GM23338 (cell line): ENCODE measurements around the gene ESPNL. TPM values are rescaled to one million over a fixed set of nuclear protein-coding genes. Genes with fewer than 3 reads are reported as not detected.

Source experiments
- ATAC-seq: fragments of 200-7000 bp; cut with Tn5 transposase; 3 replicates; pipeline ENCODE4 v1.9.1; 2020
- DNase-seq: peaks from one replicate; pipeline ENCODE4 v3.0.0-alpha.2; 2015; ENCODE audit warnings: low spot score
- H2AFZ ChIP-seq: fragments of 200-600 bp; sonication (generic); 2 replicates; pipeline ENCODE4 v1.8.0; 2016; ENCODE audit warnings: antibody characterized with exemption, mild to moderate bottlenecking, moderate library complexity
- H3F3A ChIP-seq: fragments of 200-600 bp; sonication (generic); replicated peaks from 2 replicates; pipeline ENCODE4 v1.8.0; 2017; ENCODE audit warnings: antibody characterized with exemption, mixed run types, low read depth
- H3K27ac ChIP-seq: fragments of 200-600 bp; sonication (generic); 2 replicates; pipeline ENCODE4 v1.6.1; 2016; ENCODE audit warnings: low read depth
- H3K27me3 ChIP-seq: fragments of 200-600 bp; sonication (generic); 2 replicates; pipeline ENCODE4 v1.8.0; 2016; ENCODE audit warnings: mild to moderate bottlenecking, mixed run types, moderate library complexity; ENCODE audit not compliant: insufficient read depth
- H3K36me3 ChIP-seq: fragments of 200-600 bp; sonication (generic); 2 replicates; pipeline ENCODE4 v1.8.0; 2016; ENCODE audit warnings: mild to moderate bottlenecking; ENCODE audit not compliant: insufficient read depth
- H3K4me1 ChIP-seq: fragments of 200-600 bp; sonication (generic); 2 replicates; pipeline ENCODE4 v1.8.0; 2016; ENCODE audit warnings: mild to moderate bottlenecking, moderate library complexity; ENCODE audit not compliant: insufficient read depth
- H3K4me2 ChIP-seq: fragments of 200-600 bp; sonication (generic); 2 replicates; pipeline ENCODE4 v1.7.1; 2017; ENCODE audit warnings: mixed run types
- H3K4me3 ChIP-seq: fragments of 200-600 bp; sonication (generic); 2 replicates; pipeline ENCODE4 v1.6.1; 2016; ENCODE audit warnings: mixed run types
- H3K79me2 ChIP-seq: fragments of 200-600 bp; sonication (generic); replicated peaks from 2 replicates; pipeline ENCODE4 v1.8.0; 2017; ENCODE audit warnings: mild to moderate bottlenecking; ENCODE audit not compliant: insufficient read depth
- H3K9me2 ChIP-seq: fragments of 200-600 bp; sonication (generic); 2 replicates; pipeline ENCODE4 v1.8.0; 2017; ENCODE audit not compliant: insufficient read depth
- H4K20me1 ChIP-seq: fragments of 200-600 bp; sonication (generic); replicated peaks from 2 replicates; pipeline ENCODE4 v1.8.0; 2017; ENCODE audit warnings: mild to moderate bottlenecking; ENCODE audit not compliant: insufficient read depth
- H3K27ac Mint-ChIP-seq: 2 replicates; pipeline ENCODE4 v1.8.0; 2020; ENCODE audit warnings: inconsistent platforms, mild to moderate bottlenecking, moderate library complexity, mixed read lengths
- H3K27me3 Mint-ChIP-seq: 3 replicates; pipeline ENCODE4 v1.8.0; 2022; ENCODE audit warnings: low read depth, mild to moderate bottlenecking, moderate library complexity, mixed read lengths, inconsistent platforms; ENCODE audit not compliant: insufficient read depth, poor library complexity
- H3K36me3 Mint-ChIP-seq: 3 replicates; pipeline ENCODE4 v1.8.0; 2021; ENCODE audit warnings: low read depth, mild to moderate bottlenecking, inconsistent platforms, moderate library complexity, mixed read lengths
- H3K4me1 Mint-ChIP-seq: 3 replicates; pipeline ENCODE4 v1.8.0; 2020; ENCODE audit warnings: mild to moderate bottlenecking, inconsistent platforms, mixed read lengths
- H3K4me3 Mint-ChIP-seq: 3 replicates; pipeline ENCODE4 v1.8.0; 2021; ENCODE audit warnings: moderate library complexity, mild to moderate bottlenecking, inconsistent platforms, mixed read lengths
- H3K9me3 Mint-ChIP-seq: 3 replicates; pipeline ENCODE4 v1.8.0; 2020; ENCODE audit warnings: moderate library complexity, mild to moderate bottlenecking, inconsistent platforms, mixed read lengths
- CREB1 ChIP-seq: fragments of 250-450 bp; sonication (Bioruptor Pico); IDR thresholded peaks from 2 replicates; pipeline ENCODE4 v1.5.0; 2020; ENCODE audit warnings: low read depth, mild to moderate bottlenecking, moderate library complexity
- CTCF ChIP-seq, 2 experiments: fragments of 200-600 bp in 1 of 2; sonication (generic) in 1 of 2; conservative IDR thresholded peaks; 2 replicates each; pipeline versions ENCODE4 v1.5.1 to v1.6.1; 2016 to 2017; ENCODE audit warnings: antibody characterized with exemption in 2 of 2, low read depth in 2 of 2, mild to moderate bottlenecking in 2 of 2, moderate library complexity in 1 of 2
- ETS1 ChIP-seq: IDR thresholded peaks from 2 replicates; pipeline ENCODE4 v1.6.1; 2016; ENCODE audit warnings: antibody characterized with exemption
- EZH2 ChIP-seq: fragments of 200-600 bp; sonication (generic); IDR thresholded peaks from one replicate; pipeline ENCODE4 v1.8.0; 2017; ENCODE audit warnings: antibody characterized with exemption, mild to moderate bottlenecking, low read depth; ENCODE audit not compliant: unreplicated experiment
- EZH2phosphoT487 ChIP-seq: fragments of 200-600 bp; sonication (generic); IDR thresholded peaks from one replicate; pipeline ENCODE4 v1.8.1; 2018; ENCODE audit warnings: antibody characterized with exemption; ENCODE audit not compliant: unreplicated experiment
- JUNB ChIP-seq: IDR thresholded peaks from one replicate; pipeline ENCODE4 v1.6.1; 2016; ENCODE audit warnings: antibody characterized with exemption; ENCODE audit not compliant: unreplicated experiment
- NANOG ChIP-seq: IDR thresholded peaks from 2 replicates; pipeline ENCODE4 v1.6.1; 2016; ENCODE audit warnings: antibody characterized with exemption, borderline replicate concordance
- POLR2AphosphoS5 ChIP-seq: IDR thresholded peaks from 2 replicates; pipeline ENCODE4 v1.6.1; 2016; ENCODE audit warnings: antibody characterized with exemption, low read depth
- REST ChIP-seq: IDR thresholded peaks from one replicate; pipeline ENCODE4 v1.6.1; 2018; ENCODE audit warnings: antibody characterized with exemption; ENCODE audit not compliant: unreplicated experiment
- STAT1 ChIP-seq: IDR thresholded peaks from one replicate; pipeline ENCODE4 v1.6.1; 2016; ENCODE audit warnings: antibody characterized with exemption; ENCODE audit not compliant: unreplicated experiment
- ZNF114 ChIP-seq: fragments of 250-450 bp; sonication (Bioruptor Pico); IDR thresholded peaks from 2 replicates; pipeline ENCODE4 v1.5.0; 2020; ENCODE audit warnings: mild to moderate bottlenecking, moderate library complexity
- ZNF331 ChIP-seq: fragments of 250-450 bp; sonication (Bioruptor Pico); IDR thresholded peaks from 2 replicates; pipeline ENCODE4 v1.5.0; 2020; ENCODE audit warnings: low read depth, mild to moderate bottlenecking, moderate library complexity
- ZNF462 ChIP-seq: fragments of 250-450 bp; sonication (Bioruptor Pico); IDR thresholded peaks from 2 replicates; pipeline ENCODE4 v1.5.0; 2020; ENCODE audit warnings: mild to moderate bottlenecking, moderate library complexity
- long read RNA-seq: library from polyadenylated mRNA; unstranded; transcript quantifications from one replicate; pipeline ENCODE4 v2.0.0, GENCODE V29; 2020; ENCODE audit not compliant: unreplicated experiment
- polyA plus RNA-seq: library from polyadenylated mRNA; unstranded; fragments of >200 nt; fragmentation: Nextera tagmentation; extraction: Ambion mirVana; gene quantifications from 2 replicates; pipeline ENCODE4 v1.2.1, GENCODE V29; 2016
- total RNA-seq: library from RNA; depleted of rRNA; stranded (reverse); fragments of >200 nt; shearing (Covaris generic); gene quantifications from 2 replicates; pipeline ENCODE4 v1.2.3, GENCODE V29; 2014; rRNA removed

The ESPNL gene
- total RNA-seq (3.1 and 4.3 TPM in 2 replicates), polyA plus RNA-seq (0.44 and 0.71 TPM in 2 replicates)
- long read RNA-seq, result 0 reads

GRCh38 chr2:238100049-238100820, at the start of gene ESPNL:
ESPNL (plus strand) TSS chr2:238100340; CDS start chr2:238100420, 80 bp downstream.
- Histone ChIP-seq H3K27me3 (no peaks in the 10 kb centered on the region), H3K36me3 (no peaks in the 10 kb centered on the region), H2AFZ (no peak within 1 kb of the TSS), H3K9me2 (no peaks in the 10 kb centered on the region), H3K4me2 (no peak within 1 kb of the TSS), H3K79me2 (no peaks in the 10 kb centered on the region), H3F3A (peaks cover 5% of the 10 kb centered on the region; the same call in 1 of the 2 replicates), H3K4me1 (peaks cover 21% of the 10 kb centered on the region), H3K4me3 (no peak within 1 kb of the TSS), H3K27ac (no peak within 1 kb of the TSS), H4K20me1 (no peaks in the 10 kb centered on the region)
- DNase-seq (no peak), ATAC-seq (no peak)
- no peak within 1 kb of the TSS for H3K4me3 Mint-ChIP-seq
- no peak within 1 kb of the TSS for H3K27ac Mint-ChIP-seq
- H3K27me3 Mint-ChIP-seq, result peaks cover 35% of the 10 kb centered on the region
- peaks cover 37% of the 10 kb centered on the region for H3K4me1 Mint-ChIP-seq
- no peaks in the 10 kb centered on the region for H3K9me3 Mint-ChIP-seq
- no peak for TF ChIP-seq REST
- no peak for TF ChIP-seq ZNF114 (CRISPR knock-in tag)
- TF ChIP-seq POLR2AphosphoS5, result no peak
- no peak for TF ChIP-seq ETS1
- TF ChIP-seq EZH2phosphoT487, result no peak
- no peak for TF ChIP-seq JUNB
- no peak for TF ChIP-seq STAT1
- TF ChIP-seq CTCF (conservative IDR thresholded peaks at IDR 0.05; ENCODE audit: low read depth in 2 of 2), result no peak
- TF ChIP-seq NANOG, result no peak
- no peak for TF ChIP-seq EZH2
- no peak for TF ChIP-seq CREB1 (CRISPR knock-in tag)
- TF ChIP-seq ZNF331 (CRISPR knock-in tag), result no peak
- no peak for TF ChIP-seq ZNF462 (CRISPR knock-in tag)
- H3K36me3 Mint-ChIP-seq, result peaks cover 9% of the 10 kb centered on the region
